ENCODE results near the gene FLRT2.

GRCh38 chr14:85587151-85587711 is 57.3 kb downstream of the FLRT2 start:
- TF ChIP-seq, protein P1, sequence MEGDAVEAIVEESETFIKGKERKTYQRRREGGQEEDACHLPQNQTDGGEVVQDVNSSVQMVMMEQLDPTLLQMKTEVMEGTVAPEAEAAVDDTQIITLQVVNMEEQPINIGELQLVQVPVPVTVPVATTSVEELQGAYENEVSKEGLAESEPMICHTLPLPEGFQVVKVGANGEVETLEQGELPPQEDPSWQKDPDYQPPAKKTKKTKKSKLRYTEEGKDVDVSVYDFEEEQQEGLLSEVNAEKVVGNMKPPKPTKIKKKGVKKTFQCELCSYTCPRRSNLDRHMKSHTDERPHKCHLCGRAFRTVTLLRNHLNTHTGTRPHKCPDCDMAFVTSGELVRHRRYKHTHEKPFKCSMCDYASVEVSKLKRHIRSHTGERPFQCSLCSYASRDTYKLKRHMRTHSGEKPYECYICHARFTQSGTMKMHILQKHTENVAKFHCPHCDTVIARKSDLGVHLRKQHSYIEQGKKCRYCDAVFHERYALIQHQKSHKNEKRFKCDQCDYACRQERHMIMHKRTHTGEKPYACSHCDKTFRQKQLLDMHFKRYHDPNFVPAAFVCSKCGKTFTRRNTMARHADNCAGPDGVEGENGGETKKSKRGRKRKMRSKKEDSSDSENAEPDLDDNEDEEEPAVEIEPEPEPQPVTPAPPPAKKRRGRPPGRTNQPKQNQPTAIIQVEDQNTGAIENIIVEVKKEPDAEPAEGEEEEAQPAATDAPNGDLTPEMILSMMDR (IDR thresholded peaks at IDR 0.05): no peak
- TF ChIP-seq POLR2A (IDR thresholded peaks at IDR 0.05): no peak
